NCI-H510A (cell line): Measurements from ENCODE around the gene SEMA3E.
"Not testable (repeated sequence)": the region's sequence is repeated elsewhere in the genome, so short reads cannot be mapped to it uniquely, and the experiment has no call there.

Experiments
- DNase-seq: peaks from one replicate; lab custom pipeline; 2025; lab: John Stamatoyannopoulos, UW

Gene SEMA3E

DNA sequence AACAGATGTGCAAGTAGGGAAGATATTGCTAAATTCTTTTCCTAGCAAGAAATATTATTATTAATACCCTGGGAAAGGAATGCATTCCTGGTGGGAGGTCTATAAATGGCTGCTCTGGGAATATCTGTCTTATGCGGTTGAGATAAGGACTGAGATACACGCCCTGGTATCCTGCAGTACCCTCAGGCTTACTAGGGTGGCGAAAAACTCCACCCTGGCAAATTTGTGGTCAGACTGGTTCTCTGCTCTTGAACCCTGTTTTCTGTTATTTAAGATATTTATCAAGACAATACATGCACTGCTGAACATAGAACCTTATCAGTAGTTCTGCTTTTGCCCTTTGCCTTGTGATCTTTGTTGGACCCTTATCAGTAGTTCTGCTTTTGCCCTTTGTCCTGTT, 96.4 kb downstream of the SEMA3E start:
- not testable (repeated sequence) for DNase-seq

DNA sequence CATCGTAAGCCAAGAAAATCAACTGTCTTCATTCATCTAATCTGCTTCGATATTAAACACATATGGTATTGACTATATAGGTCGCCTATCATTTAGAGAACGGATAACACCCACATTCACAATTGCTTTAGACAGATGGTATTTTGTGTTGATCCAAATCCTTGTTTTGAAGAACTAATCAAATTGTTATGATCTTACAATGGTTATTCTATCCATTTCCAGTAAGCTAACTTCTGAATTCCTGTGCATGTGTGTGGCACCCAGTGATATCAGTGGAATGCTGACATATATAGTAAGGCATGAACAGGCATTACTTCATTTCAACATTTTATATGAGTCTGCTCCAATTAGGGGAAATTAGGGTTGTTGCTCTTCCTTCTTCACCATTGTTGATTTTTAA, 98.8 kb downstream of the SEMA3E start:
- DNase-seq: no peak

DNA sequence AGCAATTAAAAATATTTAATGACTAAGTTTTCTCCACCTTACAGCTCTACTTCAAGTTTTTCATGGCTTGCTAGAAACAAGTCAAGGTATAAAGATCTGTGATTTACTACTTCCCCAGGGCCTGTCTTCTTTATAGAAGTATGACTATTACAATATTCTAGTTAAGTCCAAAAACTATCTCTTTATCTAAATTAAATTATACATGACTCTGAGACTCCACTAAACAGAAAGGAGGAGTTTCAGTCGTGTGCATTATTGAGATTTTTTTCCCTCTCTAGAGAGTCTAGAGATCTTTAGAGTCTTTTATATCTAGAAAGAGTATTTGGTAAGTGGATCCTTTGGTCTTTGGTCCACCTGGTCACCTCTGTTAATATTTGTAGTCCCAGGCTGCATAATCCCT, 100.7 kb downstream of the SEMA3E start:
- no peak for DNase-seq

DNA sequence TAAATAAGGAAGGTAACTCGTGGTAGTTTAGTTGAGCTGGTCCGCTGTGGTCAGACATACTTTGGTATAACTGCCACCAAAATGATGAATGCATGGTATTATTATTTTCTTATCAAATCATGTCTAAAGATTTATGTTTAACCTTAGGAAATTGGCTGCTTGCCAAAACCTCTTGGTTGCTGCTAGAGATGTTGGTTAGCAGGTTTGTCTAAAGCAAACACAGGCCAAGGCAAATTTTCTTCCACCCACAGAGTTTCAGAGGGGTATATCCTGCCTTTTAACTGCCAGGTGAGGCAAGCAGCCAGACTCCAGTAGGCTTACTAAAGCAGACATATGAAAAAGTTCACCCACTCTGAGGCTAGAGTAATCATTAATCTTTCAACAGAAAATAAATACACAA, 101.4 kb downstream of the SEMA3E start:
- peak; percentile 56 for DNase-seq

DNA sequence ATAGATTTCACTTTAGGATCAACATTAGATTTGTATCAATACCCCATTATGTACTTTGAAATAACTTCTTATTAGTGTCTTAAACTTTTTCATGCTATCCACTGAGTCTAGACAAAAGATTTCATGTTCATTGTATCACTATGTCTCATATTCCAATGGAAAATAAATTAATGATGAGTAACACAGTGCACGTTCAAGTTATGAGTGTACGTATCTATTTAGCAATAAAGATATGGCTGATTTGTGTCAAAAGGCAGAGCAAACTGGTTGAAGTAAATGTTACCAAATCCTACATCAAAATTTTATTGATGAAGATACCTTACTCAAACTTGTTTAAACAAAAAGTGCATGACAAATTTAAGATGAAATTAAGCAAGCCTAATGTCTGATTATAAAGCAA, 102.4 kb downstream of the SEMA3E start:
- no peak for DNase-seq

DNA sequence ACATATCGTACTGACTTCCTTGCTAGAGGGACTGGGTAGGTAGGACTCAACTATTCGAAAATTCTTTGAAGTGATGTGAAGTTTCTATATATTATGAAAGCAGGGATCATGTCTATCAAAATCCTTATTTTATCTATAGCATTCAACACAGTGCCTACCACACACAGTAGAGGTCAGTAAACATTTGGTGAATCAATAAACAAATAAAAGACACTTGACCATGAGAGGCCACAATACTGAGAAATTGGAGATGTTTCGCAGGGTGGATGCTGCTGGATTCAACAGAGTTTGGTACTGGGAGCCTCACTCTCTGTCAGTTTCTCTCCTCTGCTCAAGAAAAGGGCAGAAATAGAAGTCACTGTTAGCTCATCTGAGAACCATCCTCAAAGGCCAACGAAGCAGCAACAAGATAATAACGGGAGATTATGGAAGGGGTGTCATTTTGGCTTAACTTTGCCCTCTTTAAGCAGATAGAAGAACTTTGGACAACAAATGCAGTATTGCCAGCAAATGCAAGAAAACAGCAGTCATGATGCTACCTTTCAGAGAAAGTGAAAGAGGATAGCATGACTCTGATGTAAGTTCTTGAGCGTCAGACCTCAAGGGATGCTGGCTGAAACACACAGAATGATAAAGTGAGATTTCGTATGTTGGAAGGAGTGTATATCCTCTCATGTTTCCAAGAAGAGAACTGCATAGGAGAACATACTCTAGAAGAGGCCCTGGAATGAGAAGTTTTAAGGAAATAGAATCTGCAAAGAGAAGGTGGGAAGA, 107.6 kb downstream of the SEMA3E start:
- DNase-seq: no peak

DNA sequence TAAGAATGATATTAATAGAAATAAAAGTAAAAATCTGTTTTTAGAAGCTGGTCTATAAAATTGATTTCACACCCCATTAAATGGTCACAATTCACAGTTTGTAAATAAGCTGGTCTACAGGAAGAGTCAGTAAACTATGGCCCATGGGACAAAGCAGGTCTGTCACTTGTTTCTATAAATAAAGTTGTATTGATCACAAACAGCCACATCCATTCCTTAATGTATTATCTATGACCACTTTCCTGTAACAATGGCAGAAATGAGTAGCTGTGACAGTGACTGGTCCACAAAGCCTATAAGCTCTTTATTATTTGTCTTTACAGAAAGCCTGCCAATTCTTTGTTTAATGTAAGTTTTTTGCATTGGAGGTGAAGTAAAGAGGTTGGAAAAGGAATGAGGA, 114.5 kb downstream of the SEMA3E start:
- no peak for DNase-seq

DNA sequence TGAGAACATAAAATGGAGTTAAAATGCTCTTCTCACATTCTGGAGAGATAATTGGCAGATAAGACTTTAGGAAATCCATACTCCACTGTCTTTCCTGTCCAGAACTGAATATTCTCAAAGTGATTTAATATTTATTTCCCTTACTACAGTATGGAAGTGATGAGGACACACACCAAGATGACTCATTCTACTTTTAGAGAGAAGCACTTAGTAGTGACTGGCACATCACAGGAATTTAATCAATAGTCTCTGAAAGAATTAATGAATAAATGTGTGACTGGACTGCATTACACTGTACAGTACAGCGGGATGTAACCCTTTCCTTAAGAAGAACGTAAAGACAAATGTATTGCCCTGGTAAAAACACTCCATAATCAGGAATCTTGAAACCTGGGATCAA, 116.7 kb downstream of the SEMA3E start:
- DNase-seq: no peak

DNA sequence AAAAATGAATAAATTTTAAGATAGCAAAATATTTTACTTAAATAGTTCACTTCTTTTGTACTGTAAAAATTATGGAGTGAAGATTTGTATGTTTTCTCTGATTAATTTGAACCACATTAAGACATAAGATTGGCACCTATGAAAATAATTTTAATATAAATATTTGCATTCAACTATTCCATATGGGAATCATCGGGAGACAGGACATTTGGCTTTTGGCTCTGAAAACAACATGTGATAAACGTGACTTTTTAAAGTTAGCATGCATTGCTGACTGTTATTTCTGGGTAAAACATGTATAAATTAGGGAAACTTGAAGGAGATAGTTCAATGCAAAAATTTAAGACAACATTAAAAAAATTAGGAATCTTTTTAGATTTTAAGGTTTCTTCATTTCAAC, 117.2 kb downstream of the SEMA3E start:
- no peak for DNase-seq

DNA sequence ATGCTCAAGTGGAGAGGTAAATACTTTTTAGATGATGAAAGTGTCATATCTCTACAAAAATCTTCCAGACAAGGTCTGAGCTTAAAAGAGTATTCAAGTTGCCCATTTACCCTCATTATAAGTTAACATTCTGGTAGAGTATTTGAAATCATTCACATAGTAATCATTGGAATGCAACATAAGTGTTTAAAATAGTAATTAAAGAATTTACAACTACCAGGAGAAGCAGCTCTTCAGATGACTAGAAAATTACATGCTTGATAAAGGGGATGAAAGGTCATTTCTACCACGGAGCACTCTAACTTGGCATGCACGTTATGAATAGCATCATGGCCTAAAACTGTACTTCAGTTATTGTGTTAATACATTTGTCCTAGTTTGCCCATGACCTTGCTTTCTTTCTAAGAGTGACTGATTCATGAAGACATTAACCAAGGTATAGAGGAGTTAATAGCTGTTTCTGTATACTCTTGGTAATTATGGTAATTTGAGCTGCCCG, 120.0 kb downstream of the SEMA3E start:
- DNase-seq: no peak

DNA sequence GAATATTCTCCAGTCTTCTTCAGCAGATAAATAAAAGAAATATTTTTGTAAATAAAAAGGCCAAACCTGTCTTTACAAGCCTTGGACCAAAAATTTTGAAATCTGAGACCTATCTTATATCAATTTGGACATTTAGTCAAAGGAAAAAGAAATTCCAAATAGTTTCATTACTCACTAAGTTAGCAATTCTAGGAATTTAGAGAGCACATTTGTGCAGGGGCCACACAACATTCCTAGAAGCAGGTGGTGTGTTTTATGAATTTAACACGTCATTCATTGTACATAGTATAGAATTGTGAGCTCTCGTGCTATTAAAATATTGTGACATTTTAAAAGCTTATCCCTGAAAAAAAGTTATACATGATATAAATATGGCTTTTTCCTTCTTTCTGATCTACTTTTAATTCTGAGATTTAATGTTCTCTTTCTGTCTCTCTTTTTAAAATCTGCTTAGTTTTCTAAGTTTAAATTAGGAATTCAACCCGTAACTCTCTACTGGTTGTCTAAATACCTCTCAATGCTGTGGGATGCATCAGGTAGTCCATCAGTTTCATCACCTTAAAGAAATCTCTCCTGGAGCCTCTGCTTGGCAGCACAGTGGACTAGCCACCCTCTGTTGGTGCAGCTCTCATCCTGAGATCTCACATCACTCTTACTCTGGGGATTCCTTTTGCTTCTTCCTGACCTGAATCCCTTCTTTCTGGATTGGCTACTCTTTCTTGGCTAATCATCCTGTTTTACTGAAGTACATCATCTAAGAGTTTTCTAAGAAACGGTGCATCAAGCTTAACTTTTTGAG, 124.5 kb downstream of the SEMA3E start:
- no peak for DNase-seq

DNA sequence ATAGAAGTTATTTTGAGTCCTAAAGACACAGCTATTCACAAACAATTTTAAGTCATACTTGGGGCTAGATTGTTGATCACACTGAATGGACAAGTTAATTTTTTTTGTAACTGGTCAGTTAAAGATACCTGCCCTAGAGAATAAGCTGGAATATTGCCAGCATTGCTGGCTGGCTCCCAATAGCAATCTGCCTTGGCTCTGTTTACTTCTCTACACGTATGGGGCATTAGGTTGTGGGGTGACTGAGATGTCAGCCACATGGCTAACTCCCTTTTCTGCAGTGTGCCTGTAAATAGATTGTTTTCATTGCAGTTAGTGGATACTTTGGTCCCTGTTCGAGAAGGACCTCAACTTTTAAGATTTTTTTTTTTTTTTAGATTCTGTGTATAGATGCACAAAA, 128.2 kb downstream of the SEMA3E start:
- no peak for DNase-seq

DNA sequence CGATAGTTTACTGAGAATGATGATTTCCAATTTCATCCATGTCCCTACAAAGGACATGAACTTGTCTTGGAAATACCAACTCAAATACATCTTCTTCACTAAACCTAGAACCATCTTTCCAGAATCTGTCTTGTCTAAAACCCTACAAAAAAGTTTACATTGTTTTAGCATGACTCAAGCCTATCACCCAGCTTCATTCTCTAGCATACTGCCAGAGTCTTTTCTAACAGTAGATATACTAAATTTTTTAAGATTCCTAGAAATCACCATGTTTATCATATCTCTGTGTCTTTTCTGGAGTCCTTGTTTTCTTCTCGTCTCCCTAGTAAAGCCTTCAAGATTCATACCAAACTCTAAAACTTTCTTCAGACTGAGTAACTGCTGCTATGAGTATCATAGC, 129.7 kb downstream of the SEMA3E start:
- DNase-seq: no peak

DNA sequence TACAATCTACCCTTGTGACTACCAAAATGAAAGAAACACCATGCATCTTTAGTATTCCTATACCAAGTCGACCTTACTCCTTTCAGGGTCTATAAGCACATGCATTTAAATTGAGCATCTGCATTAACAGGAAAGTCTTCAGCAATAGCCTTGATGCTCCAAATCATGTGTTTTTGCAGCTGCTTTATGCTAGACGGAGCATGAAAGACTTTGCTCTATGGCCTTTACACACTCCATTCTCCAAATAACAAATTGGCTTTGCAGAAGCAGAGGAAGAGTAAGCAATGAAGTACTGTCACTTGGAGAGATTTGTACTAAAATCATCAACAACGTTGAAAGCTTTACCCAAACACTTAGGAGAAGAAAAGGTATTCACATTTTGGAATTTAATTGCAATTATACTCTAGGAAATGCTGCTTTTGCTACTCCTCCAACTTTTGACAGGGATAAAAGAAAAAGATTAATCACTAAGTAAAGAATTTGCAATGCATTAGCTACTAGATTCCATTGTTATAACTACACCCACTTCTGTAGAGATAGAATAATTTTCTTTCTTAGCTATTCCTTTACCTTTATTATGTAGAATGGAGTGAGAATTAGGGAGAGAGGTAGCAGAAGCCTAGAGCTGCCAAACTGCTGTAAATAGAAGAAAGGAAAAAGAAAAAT, 131.8 kb downstream of the SEMA3E start:
- no peak for DNase-seq

DNA sequence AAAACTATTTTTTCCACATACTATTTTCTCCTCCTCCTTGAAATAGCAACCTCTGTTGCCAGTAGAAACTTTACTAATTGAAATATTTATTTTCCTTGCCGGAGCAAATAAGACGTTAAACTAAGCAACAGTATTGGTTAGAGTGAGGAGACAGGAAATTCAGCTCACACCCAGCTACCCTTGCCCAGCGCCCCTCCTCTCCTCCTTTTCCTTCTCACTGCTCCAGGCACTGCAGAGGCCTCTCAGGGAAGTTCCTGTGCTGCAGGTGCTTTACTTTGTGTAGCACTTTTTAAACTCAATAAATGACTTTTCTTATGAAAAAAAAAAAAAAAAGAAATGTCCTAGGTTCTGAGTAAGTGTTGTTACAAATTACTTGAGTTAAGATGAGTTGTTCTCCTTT, 134.0 kb downstream of the SEMA3E start:
- DNase-seq: no peak

DNA sequence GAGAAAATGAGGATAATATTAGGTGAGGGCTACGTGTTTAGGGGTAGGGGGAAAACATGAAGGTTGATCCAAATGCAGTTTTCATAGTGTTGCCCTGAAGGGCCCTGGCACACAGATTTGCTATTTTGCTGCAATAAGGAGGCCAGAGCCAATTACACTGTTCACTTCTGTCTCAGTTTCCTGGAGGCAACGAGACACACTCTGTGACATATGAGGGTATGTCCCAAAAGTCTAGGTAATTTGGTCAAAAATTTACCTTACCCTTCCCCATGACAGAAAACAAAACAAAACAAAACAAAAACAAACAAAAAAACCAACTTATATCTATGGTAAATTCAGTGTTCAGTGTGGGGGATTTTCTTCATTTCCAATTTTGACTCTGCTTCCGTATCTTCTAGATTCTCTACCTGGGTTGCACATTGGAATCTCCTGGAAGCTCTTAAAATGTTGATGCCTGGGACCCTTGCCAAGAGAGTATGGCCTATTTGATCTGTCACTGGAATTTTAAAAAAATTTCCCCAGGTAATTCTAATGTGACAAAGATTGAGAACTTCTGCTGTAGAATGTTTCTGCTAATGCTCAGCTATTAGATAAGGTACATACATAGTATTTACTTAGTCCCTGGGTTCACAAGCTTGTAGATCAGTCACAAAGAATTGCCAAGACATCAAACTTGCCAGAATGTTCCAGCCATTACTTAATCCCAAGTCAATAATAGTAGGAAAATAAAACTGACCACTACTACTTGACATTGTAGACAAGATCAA, 139.5 kb downstream of the SEMA3E start:
- DNase-seq: no peak

DNA sequence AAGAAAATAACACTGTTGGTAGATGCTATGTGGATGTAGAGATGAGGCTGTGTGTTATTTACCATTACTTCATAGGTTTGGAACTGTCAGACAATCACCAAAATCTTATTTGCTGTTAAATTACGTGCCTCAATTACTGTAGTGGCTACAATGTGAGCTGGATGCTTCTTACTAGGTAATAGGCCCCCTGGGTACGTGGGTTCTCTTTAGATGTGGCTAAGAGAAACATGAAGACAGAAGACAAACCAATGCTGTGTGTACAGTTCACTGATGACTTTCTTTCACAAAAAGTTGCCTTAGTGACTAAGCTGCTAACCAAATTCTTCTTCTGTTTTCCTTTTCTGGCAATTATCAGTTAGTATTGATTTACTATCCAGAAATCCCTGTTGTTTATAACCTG, 144.6 kb downstream of the SEMA3E start:
- no peak for DNase-seq

DNA sequence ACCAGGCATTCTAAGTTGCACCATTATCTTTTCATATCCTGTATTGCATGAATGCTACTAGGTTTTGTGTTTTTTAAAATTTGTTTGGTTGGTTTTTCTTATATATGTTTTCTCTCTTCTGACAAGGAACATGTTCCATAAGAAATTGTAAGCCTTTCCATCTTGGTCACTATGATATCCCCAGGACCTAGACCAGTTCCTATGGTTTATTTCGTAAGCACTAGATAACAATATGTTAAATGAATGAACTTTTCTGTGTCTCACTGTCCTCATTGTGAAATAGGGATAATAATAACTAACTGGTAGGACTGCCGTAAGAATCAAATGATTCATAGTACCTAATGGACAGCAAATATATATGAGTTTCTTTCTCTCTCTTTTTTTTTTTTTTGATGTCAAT, 146.3 kb downstream of the SEMA3E start:
- no peak for DNase-seq

DNA sequence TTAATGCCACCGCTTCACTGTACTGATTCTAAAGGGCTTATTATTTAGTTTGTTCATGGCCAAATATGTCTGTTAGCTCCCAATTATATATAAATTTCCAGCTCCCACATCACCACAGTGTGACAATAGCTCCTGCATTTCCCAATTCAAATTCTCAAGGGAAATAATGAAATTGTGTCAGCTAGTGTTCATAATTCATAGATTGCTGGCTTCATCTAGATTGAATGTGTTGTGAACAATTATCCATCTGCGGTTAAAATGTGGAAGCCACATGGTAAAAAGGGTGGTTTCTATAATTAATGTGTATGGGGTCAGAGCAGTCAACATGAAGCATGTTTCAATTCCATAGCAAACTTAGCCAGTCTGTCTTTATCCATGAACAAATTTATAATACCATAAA, 154.3 kb downstream of the SEMA3E start:
- DNase-seq: no peak

DNA sequence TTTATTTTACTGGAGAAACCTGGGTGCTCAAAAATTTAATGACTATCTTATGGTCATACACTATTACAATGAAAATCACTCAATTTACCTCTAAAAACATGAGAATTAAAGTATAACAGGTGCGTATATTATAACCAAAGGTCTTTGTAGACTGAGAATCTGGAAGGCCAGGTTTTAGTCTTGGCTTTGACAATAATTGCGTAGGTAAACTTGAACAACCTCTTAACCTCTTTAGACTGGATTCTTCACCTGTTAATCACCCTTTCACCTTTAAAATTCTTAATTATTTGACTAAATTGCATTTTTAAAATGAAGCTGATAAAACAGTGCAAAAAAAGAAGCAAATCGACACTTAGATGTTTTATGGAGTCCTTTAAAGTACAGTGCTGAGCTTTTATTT, 156.1 kb downstream of the SEMA3E start:
- no peak for DNase-seq

DNA sequence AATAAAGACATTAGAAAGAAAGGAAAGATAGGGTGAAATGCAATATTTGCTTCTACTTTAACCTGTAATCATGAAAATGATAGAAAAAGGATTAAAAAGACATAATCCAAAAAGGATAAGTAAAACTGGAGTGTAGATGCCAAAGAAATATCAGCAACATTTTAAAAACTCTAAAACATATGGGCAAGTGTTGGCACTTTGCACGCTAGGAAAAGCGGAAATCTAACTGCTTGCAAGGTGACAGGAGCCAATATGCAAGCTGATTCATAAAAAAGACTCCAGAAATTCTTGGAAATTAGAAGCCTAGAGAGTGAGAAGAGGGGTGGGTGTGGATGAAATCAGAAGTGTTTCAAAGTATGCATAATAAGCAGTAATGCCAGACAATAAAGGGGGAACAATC, 161.1 kb downstream of the SEMA3E start:
- DNase-seq: no peak

DNA sequence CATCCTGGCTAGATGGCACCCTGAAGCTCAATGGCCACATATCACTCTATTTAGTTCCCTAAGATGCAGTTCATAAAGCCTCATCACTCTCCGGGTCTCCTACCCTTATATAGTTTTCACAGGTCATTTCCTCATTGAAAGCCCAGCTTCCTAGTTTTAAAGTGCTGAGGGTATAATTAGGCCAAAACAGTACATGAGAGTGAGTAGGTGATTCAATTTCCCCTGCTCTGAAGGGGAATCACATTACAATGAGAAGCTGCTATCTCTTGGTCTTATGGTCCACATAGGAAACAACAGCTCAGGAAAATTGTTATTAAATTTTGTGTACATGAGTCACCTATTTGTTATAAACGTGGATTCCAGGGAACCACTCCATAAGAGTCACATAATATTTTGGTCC, 162.0 kb downstream of the SEMA3E start:
- DNase-seq: no peak
